ENCODE measurements around the gene MAPKAP1.

DNA sequence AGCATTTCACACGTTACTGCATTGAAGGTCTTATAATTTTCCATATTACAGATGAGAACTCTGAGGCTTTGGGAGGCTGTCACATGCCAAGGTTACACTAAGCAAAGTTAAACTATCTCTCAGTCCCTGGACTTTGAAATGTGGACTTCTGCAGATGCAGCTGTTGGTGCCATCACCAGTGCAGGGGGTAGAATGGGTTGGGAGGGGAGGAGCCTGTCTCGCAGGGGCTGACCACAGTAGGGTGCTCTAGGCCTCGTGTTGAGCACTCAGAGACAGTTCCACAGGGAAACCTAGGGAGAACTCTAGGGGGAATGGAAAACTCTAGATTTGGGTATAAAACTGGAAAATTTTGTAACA is 220.9 kb downstream of the MAPKAP1 start:
- TF ChIP-seq EZH2 (IDR thresholded peaks at IDR 0.05; ENCODE audit: borderline replicate concordance, insufficient read depth, low read length, poor library complexity, severe bottlenecking): no peak
- TF ChIP-seq CTCF (IDR thresholded peaks at IDR 0.05; ENCODE audit: poor library complexity, severe bottlenecking): no peak
- no peak for TF ChIP-seq SMC3 (conservative IDR thresholded peaks at IDR 0.05; ENCODE audit: poor library complexity)
- no peak for TF ChIP-seq EP300 (conservative IDR thresholded peaks at IDR 0.05; ENCODE audit: poor library complexity, severe bottlenecking)
- no peak for TF ChIP-seq POLR2AphosphoS5 (IDR thresholded peaks at IDR 0.05)
- TF ChIP-seq REST (IDR thresholded peaks at IDR 0.05; ENCODE audit: borderline replicate concordance): no peak
